GM19372 (cell line): ENCODE measurements around the gene KCNJ16.

ENCODE experiments used
- ATAC-seq: cut with Tn5 transposase; IDR thresholded peaks from one replicate; pipeline ENCODE4 v1.9.1; 2021; ENCODE audit warnings: mild to moderate bottlenecking, low read depth, moderate library complexity; ENCODE audit not compliant: unreplicated experiment

The KCNJ16 gene

DNA sequence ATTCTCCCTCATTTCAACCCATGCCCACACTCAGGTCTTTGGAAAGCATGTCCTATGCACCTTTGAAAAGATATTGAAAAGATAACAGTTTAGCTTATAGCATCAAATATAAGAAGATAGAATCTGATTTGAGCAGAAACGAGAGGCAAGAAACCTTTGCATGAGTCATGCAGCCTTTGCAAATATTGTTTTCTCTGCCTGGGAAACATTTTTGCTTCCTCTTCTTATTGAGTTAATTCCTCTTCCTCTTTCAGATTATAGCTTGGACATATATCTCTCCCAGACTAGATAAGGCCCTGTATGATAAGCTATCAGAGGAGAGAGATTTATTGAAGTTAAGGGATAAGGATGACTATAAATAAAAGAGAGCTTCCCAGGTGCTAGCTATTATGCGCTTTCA, 48.2 kb downstream of the KCNJ16 start:
- no peak for ATAC-seq

DNA sequence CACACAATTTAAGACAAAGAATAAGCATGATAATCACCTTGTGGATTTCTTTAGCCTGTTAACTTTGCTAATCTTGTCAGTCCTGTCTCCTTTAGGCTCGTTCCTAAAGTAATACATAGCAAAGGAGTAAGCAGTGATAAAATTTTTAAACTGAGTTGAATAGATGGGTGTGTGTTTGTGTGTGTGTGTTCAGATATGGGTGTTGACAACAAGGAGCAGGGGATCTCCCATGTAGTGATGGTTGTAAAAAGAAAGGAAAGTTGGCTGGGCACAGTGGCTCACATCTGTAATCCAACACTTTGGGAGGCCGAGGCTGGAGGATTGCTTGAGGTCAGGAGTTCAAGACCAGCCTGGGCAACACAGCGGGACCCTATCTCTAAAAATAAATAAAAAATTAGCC, 49.7 kb downstream of the KCNJ16 start:
- no peak for ATAC-seq

DNA sequence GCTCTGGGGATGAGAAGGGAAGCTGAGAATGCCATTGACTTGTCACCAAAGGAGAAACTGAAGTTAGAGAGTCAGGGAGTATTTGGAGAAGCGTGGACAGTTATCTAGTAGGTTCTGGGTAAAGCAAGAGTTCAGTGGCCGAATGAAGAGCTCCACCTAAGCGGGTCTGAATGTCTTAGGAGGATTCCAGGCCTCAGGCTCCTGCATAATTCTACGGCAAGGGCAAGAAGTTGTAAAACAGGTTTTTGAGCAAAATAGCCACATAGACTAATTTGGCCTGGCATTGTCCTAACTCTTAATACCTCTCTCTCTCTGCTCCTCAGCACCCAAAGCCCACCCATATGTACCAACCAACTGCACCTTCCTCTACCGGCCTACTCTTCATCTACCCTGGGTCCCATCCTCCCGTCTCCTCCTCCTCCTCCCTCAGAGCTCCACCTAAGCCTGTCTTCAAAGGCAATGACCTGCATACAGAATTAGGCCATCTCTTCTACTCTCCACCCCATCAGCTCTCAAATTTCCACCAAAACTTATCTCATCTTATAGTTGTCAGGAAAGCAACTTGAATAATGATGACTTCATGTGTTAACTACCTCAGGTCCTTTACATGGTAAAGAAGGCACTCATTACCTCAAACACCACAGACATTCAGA, 52.3 kb downstream of the KCNJ16 start:
- no peak for ATAC-seq

DNA sequence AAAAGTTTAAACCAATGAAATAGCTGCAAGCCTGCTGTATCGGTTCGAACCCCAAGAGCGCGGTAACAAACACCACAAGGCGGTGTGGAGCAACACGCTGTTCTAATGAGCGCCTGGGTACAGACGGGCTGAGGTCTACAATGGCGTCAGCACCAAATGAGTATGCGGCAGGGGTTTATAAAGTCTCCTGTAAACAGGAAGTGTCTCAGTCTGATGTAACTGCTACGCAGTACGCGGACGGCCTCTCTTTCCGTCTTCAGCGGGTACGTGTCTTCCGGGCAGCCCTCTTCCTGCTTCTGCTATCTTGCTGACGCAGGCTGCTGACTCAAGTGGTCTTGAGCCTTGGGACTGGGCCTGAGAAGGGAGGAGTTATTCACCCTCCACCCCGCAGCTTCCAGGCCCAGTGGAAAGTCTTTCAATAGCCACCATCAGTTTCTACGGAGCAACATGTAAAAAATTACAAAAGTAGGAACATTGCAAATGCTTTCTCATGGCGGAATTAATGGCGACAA, 53.8 kb downstream of the KCNJ16 start:
- ATAC-seq: no peak

DNA sequence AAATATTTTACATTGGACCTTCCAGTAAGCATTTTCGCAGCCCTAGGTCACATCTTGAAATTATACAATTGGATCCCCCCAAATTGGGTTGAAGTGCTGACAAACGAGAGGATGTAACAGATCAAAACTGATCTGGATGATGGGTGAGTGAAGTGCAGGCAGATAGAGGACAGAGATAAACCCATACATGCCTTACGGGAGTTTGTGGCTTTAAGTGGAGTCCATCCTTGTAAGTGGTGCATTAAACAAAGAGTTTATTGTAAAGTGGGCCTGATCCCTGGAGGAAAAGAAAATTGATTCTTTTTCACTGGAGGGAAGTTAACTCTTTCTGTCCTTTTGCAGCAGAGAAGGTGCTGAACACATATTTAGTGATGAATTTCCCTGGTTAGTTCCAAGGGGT, 55.3 kb downstream of the KCNJ16 start:
- no peak for ATAC-seq

DNA sequence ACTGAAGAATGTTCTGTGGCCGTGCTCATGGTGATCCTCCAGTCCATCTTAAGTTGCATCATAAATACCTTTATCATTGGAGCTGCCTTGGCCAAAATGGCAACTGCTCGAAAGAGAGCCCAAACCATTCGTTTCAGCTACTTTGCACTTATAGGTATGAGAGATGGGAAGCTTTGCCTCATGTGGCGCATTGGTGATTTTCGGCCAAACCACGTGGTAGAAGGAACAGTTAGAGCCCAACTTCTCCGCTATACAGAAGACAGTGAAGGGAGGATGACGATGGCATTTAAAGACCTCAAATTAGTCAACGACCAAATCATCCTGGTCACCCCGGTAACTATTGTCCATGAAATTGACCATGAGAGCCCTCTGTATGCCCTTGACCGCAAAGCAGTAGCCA, 57.5 kb downstream of the KCNJ16 start:
- ATAC-seq: no peak

DNA sequence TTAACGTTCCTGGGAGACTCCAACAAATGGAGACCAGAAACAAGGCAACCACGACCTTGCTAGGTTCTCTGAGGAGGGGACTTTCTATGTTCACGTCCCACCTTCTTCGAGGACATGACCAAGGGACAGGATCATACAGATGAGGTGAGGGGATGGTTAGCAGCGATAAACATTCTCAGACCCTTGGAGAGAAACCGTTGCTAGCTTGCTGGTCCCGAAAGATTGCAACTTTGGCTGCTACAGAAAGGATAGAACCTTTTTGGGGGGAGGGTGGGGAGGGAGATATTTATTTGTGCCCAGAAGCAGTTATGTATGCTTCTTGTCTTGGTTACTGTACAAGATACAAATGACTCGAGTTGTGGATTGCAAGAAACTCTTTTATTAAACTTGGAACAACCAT, 59.0 kb downstream of the KCNJ16 start:
- no peak for ATAC-seq

DNA sequence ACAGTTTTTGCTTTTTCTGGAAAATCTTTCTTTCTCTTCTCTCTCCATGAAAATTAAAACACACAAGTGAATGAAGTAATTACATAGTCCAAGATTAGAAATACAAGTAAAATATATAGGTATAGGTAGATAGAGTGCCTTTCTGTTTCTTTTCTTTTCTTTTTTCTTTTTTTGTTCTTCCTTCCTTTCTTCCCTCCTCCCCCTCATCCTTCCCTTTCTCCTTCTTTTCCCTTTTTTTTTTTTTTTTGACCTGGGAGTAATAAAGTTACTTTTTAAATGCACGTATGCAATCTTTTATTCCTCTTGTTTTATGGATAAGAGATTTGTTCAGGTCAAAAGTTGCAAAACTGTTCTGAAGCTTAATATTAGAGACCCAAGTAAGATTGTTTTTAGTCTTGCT, 59.8 kb downstream of the KCNJ16 start:
- no peak for ATAC-seq

DNA sequence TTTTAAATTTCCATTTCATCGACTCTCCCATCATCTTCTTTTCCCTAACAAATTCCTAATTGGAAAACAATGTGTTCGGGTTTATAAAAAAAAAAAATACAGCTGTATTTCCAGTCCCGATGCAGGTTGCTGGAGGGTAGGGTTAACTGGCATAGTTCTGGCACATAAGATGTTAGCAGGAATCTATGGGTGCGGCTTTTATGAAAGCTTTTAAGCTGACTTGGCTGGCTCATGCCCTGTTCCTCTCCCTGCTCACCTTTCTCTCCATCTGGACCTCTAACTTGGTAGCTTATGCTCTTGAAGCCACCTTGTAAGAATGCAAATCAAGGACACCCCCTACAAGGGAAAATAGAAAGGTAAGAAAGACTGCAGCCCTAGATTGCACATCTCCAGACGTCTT, 61.1 kb downstream of the KCNJ16 start:
- no peak for ATAC-seq

DNA sequence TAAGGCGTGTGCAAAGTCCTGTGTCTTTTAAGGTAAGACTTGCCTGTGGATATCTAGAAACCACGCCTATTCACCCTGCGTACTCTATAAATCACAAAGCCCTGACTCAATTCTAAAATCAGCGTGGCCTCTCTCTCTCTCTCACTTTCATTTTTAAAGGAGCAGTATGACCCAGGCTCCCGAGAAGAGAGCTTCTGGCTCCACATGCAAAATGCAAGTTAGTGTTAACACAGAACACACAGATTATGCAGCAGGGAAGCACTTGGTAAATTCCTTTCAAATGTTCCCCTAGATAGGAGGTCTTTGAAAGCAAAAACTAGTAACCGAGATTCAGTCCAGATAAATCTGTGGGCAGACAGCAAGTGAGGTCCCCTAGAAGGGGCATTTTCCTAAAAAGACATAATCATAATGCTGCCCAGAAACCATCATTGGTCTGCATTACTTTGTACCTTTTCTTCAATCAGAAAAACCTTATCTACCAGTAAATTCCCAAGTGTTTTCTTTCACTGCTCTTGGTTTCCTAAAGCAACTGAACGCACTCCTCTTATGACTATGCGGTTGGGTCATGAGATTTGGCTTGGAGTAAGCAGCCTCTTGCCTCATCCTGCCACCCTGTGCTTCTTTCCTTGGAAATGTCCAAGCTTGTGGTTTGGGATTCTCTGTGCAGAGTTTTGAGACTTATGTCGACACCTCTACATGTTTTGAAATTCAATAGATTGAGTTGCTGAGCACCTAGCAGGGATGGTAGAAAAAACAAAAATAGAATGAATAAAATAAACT, 62.6 kb downstream of the KCNJ16 start:
- ATAC-seq: peak; percentile 99

DNA sequence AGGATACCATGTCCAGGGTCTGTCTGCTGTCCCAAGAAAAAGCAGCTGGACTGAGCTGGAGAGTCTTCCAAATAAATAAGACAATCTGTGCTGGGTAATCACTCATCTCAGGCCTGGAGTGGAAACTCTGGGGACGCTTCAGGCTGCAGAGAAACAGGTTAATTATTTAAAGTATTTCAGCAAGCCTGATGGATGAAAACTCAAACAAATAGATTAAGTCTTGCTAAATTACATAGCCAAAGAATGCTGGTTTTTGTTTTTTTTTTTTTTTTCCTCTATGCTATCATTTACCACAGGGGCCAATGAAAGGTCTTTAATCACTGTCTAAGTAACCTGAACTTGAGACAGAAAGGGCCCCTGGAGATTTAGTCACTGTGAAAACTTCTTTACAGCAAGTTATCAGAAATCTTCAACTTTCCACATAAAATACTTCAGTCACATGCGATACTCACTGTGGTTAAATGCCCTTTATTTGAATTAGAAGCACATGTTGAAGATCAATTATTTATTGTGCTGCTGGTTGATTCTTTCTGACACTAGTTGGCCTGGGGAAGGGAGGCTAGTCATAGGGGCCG, 63.4 kb downstream of the KCNJ16 start:
- ATAC-seq: no peak

DNA sequence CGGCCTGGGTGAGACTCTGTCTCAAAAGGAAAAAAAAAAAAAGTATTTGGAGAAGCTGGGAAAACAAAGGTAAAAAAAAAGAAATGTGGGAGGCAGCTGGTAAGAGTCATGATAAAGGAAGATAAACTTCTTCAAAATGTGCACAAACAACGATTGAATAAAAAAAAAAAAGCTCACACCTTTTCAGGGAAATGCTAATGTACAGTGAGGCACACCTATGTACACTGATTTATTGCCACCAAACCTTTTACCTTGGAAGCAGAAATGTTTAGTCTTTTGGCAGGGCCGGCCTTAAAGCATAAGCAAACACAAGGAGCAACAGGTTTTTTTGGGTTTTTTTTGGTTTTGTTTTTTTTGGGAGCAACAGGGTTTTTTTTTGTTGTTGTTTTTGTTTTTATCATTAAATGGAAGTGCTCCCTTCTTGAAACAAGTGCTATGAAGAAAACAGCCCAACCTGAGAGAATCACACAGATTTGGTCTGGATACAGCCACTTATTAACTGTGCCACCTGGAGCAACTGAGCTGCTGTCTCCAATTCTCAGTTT, 64.5 kb downstream of the KCNJ16 start:
- no peak for ATAC-seq

DNA sequence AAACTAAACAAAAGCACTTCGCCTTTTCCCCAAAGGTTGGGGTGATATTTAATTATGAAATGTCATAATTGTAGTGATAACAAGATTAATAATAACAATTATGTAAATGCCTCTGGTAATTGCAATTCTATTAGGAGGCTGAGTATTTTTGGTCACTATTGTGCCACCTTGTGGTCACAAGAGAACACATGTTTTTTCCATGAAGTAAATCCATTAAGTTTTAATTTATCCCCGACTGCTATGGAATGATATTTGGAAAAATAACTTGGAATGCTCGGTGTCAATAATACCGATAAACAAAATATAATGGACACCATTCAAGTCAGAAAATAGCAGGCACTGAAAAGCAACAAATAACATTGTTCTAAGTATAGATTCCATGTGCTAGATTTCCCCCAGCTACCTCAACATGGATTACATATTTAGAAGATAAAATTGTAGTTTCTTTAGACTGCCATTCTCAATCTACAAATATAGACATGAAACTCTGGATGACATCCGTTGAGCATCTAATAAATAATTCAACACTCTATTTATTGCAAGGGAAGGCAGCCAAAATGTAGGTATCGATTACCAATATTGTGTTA, 69.3 kb downstream of the KCNJ16 start:
- no peak for ATAC-seq

DNA sequence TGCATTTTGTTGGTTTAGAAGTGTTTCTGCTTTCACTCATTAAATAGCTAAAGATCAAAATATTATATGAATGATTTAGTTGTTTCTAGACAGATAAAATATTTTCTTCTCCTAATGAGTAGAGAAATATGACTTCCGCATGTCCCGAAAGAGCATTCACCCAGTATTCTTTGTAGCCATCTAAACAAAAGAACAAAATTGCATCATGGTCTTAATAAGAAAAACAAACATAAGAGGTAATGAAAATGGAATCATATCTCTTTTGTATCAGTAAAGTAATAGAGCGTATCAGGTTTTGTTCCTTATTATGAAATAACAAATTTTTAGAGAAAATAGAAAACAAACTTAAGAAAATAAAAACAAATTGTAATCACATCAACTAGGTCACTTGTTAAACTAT, 78.2 kb downstream of the KCNJ16 start:
- ATAC-seq: no peak

DNA sequence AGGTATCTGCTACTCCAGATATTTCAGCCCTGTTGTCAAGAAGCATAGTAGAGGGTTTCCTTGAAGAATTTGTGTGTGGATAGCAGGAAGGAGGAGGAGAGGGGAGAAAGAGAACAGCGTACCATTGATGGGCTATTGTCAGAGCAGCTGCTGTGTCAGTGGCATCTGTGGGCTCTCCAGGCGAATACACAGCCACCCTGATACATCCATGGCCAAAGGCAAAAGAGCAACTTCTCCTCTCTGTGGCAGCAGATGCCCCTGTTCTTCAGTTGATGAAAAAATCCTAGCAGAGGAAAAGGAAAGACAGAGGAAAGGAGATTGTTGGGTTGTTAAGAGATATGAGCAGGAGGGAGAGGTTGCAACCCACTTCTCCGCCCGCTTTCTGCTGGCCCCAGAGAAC, 82.1 kb downstream of the KCNJ16 start:
- ATAC-seq: no peak

DNA sequence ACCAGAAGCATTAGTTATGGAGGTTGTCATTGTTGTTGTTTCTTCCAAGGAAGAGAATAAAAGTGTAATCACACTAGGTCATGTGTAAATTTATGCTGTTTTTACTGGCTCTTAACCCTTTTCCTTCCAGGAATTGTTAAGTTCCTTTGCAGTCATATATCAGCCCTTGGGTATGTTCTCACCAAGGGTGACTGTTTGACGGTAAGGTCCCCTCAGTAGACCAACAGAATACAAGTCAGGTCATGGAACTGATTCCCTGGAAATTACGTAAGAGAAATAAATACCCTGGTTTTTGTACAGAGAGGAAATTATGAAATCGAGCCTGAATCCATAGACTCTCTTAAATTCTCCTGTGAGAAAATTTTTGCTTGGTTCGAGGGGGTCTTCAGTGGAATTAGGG, 83.2 kb downstream of the KCNJ16 start:
- ATAC-seq: no peak

DNA sequence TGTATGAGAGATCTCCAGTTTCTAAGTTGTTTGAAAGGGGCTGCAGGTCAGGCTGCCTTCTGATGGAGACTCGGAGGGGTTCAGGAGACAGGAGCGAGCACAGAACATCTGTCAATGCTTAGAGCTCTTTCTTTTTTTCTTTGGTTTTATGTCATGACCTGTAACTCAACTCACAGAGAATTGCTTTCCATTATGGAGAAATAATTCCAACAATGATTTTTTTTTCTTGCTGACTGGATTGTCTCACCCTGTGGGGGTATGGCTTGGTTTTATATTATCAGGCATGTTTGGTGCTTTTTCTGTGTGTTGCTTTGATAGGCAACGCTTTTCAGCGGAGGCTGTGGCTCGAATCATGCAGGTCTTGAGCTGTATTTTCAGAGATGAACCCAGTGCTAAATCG, 83.6 kb downstream of the KCNJ16 start:
- no peak for ATAC-seq

DNA sequence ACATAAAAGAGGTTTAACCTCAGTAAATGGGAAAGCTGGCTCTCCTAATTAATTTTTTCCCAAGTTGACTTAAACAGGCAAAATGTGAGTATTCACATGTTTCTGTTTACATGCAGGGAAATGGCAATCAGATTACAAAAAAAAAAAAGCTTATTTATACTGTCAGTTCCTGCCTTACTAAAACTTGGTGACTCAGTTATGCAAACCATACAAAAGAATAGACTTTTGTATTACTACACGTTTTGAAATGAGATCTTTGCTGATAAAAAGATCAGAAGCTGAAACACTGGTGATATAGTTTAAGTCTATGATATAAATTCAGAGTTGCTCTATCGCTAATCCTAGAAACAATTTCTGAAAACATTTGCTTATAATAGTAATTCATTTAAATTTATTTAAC, 85.0 kb downstream of the KCNJ16 start:
- no peak for ATAC-seq

DNA sequence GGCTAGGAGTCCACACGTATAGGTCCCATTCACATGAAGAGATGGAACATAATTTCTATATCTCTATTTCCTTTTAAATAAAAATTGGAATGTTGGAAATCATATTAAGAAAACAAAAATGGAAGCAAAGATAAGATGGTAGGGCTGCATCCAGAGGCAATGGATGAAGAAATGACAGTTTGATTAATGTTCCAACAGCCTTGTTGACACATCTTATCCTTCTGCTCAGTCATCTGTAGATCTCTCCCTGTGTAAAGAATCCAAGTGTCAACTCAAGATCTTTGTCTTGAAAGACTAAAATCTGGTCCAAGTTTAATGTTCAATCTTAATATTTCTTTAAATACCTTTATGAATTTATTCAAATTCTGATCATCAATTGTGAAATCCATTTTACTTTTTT, 86.5 kb downstream of the KCNJ16 start:
- no peak for ATAC-seq

DNA sequence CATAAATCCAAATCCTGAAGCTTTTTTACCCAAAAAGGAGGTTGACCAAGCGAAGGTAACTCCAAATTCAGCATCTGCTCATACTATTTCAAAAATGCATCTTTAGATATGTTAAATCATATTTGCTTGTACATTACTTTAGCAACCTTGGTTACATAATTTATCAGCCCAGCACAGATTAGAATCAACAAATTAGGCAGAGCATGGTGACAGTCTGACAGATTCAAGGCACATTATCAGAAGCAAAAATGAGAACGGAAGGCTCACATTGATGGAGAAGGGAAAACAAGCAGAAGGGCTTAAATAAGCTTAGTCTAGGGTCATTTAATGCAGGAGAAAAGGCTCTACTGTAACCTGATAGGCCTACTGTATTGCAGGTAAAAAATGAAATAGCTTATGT, 90.4 kb downstream of the KCNJ16 start:
- ATAC-seq: no peak

DNA sequence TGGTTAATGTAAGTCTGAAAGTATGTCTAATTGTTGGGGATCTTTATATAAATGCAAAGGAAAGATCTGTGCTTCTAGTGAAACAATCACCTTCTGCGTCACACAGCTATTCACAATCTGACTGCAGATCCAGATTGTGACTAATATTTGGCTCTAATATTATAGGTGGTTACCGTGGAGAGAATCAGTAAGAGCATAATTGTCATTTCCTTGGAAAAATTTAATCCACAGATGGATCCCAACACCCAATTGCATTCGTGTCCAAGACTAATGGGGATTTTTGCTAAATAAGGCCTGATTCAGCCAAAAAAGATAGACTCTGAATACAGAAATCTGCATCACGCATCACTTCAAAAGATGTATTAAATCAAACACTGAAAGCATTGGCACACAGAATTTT, 91.6 kb downstream of the KCNJ16 start:
- ATAC-seq: no peak
